Upper lobe of left lung (tissue), 4 donors: ENCODE results near the gene CST6.

ENCODE experiments used
- CTCF ChIP-seq, 6 experiments: fragments of 450-650 bp in 4 of 6; fragments of 200-600 bp in 2 of 6; sonication (generic) in 2 of 6; IDR thresholded peaks; one replicate each; pipeline ENCODE4 v1.5.1; 2016 to 2019; ENCODE audit warnings: antibody characterized with exemption in 6 of 6
- POLR2A ChIP-seq, 4 donors: fragments of 450-650 bp; IDR thresholded peaks; one replicate each; pipeline ENCODE4 v1.5.1; 2016 to 2017; ENCODE audit warnings: antibody characterized with exemption in 4 of 4, mild to moderate bottlenecking in 2 of 4

GRCh38 chr11:66012946-66013761, 1.3 kb downstream of the CST6 start:
- TF ChIP-seq POLR2A (IDR thresholded peaks at IDR 0.05) (no peak), CTCF (IDR thresholded peaks at IDR 0.05) (no peak)
